ENCODE data around the gene ZNF529.
A peak's percentile ranks its signal among the peaks of the same experiment; 100 is the strongest.
"Not testable (repeated sequence)": the region's sequence is repeated elsewhere in the genome, so short reads cannot be mapped to it uniquely, and the experiment has no call there.

ZNF529 gene

GRCh38 chr19:36573020-36573894 lies at the start of gene ZNF529:
Gene ZNF529, minus strand, starts transcription at chr19:36573292. Its CDS starts 946 bp downstream, at chr19:36572346.
- DNase-seq = peak; percentile 93

DNA sequence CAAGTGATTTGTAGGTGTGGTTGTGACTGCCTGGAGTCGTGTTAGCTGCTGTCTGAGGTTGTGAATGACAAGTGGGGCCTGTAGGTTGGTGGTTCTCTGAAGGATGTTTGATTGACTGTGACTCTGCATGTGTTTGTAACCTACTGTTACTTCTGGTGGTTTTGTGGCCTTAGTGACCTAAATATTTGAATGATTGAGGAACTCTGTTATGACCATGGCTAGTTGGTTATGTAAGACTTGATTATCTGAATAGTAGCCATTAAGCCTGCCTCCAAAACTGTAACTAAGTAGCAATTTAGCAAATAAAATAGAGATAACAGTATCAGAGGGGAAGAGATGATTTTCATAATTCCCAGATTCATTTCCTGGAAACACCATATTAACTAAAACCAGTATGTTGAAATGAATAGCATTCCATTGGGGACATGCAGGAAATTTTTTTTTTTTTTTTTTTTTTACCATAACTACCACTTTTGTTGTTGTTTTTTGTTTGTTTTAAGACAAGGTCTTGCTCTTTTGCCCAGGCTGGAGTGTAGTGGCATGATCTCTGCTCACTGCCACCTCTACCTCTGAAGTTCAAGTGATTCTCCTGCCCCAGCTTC lies 32.9 kb upstream of the ZNF529 start:
- DNase-seq = no peak

GRCh38 chr19:36605101-36605876 lies 32.2 kb upstream of the ZNF529 start, which contains the start of gene ZNF382:
Gene ZNF382, plus strand, starts transcription at chr19:36605313. Its CDS starts 4,602 bp downstream, at chr19:36609915.
- DNase-seq = peak; percentile 96

- peak; percentile 91 for DNase-seq
Observed at GRCh38 chr19:36604656-36605100, 31.6 kb upstream of the ZNF529 start.

DNA sequence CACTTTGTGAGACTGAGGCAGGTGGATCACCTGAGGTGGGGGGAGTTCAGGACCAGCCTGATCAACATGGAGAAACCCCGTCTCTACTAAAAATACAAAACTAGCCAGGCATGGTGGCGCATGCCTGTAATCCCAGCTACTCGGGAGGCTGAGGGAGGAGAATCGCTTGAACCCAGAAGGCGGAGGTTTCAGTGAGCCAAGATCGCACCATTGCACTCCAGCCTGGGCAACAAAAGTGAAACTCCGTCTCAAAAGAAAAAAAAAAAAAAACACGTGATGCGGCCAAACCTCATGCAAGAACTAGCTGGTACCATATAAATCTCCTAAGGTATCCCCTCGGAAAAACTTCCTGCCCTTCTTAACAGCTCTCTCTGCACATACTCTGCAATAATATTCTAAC lies 29.6 kb upstream of the ZNF529 start:
- DNase-seq = not testable (repeated sequence)

GRCh38 chr19:36579255-36579654 lies 6.2 kb upstream of the ZNF529 start:
- DNase-seq = no peak

GRCh38 chr19:36577271-36577996 lies 4.3 kb upstream of the ZNF529 start:
- DNase-seq = no peak

- DNase-seq = no peak
Observed at GRCh38 chr19:36574741-36575140, 1.6 kb upstream of the ZNF529 start.

GRCh38 chr19:36573895-36574720 lies 1.0 kb upstream of the ZNF529 start:
- no peak for DNase-seq

- DNase-seq = no peak
Observed at GRCh38 chr19:36572593-36573019, 486 bp downstream of the ZNF529 start.

DNA sequence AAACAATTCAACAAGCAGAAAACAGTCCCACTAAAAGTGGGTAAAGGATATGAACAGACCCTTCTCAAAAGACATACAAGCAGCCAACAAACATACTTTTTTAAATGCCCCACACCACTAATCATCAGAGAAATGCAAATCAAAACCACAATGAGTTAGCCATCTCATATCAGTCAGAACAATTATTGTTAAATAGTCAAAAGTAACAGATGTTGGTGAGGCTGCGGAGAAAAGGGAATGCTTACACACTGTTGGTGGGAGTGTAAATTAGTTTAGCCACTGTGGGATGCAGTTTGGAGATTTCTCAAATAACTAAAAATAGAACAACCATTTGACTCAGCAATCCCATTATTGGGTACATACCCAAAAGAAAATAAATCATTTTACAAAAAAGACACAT lies 8.7 kb downstream of the ZNF529 start:
- no peak for DNase-seq

DNA sequence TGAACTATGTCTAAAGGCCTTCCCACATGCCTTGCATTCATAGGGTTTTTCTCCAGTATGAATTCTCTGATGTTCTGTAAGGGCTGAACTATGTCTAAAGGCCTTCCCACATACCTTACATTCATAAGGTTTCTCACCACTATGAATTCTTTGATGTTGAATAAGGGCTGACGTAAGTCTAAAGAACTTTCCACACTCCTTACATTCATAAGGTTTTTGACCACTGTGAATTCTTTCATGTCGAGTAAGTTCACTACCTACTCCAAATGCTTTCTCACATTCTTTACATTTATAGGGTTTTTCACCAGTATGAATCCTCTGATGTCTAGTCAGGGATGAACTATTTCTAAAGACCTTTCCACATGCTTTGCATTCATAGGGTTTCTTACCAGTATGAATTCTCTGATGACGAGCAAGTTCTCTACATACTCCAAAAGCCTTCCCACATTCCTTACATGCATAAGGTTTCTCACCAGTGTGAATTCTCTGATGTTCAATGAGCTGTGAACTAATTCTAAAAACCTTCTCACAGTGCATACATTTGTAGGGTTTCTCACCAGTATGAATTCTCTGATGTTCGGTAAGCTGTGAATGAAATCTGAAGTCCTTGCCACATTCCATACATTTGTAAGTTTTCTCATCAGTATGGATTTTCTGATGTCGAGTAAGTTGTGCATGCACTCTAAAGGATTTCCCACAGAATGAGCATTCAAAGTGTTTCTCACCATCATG lies 25.9 kb downstream of the ZNF529 start:
- no peak for DNase-seq

- DNase-seq = peak; percentile 63
Observed at GRCh38 chr19:36528921-36529518, 44.1 kb downstream of the ZNF529 start.

DNA sequence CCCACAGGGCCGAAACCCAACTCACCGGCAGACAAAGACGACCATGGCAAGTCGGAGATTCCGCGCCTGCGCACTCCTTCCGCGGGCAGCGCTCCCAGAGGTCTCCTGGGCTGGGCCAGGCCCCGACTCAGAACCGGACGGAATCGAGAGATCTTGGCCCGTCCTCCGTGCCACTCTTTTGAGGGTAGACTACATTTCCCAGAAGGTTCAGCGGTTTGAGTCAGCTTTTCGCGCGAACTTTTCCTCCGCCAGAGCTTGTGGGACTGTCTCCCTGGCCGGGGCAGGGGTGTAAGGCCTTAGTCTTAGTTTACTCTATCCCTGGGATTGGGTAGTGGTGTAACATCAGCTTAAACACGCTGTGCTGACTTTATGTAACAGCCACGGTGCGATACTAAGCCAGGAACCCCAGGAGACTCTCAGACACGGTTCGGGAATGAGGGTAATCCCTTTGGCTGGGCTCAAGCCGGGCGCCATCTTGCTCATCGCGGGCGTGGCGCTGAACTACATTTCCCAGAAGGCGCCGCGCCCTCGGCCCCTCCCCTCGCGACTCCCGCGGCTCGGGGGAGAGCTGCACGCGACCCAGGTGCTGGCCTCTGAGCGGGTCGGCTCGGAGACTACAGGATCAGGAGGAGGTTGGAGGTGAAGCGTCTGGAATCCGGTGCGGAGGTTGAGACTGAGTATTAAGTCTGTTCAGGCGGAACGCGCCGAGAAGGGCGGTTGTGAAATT lies 44.7 kb downstream of the ZNF529 start, which contains the start of gene ZNF260:
ZNF260 (minus strand) TSS at position 78 of the 727 bp plus-strand sequence. CDS start 13,033 bp downstream, outside the sequence.
- DNase-seq = peak; percentile 97

GRCh38 chr19:36527873-36528193 lies 45.3 kb downstream of the ZNF529 start:
- no peak for DNase-seq

GRCh38 chr19:36527341-36527740 lies 45.8 kb downstream of the ZNF529 start:
- no peak for DNase-seq

DNA sequence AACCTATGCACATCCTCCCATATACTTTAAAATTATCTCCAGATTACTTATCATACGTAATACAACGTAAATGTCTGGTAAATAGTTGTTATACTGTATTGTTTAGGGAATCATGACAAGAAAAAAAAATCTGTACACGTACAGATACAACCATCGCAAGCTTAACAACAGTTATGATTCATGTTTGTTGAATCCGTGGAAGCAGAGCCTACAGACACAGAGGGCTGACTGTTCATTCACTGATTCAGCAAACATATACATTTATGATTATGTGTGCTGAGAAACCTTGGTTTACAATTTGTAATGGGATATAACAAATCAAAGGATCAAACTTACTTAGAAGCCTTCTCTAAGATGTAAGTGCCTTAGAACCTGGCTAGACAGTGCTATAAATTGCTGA lies 46.5 kb downstream of the ZNF529 start:
- DNase-seq = no peak

- no peak for DNase-seq
Observed at GRCh38 chr19:36524617-36525016, 48.5 kb downstream of the ZNF529 start.

DNA sequence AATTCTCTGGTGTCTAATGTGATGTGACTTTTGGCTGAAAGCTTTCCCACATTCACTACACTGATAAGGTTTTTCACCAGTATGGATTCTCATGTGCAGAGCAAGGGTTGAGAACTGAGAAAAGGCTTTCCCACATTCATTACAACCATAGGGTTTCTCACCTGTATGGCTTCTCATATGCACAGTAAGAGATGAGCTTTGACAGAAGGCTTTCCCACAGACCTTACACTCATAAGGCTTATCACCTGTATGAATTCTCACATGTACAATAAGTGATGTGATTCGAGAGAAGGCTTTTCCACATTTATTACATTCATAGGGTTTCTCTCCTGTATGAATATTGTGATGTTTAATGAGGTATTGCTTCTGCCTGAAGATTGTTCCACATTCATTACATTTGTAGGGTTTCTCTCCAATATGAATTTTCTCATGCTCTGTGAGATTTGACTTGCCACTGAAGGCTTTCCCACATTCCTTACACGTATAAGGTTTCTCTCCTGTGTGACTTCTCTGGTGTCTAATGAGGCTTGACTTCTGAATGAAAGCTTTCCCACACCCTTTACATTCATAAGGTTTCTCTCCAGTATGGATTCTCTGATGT lies 59.0 kb downstream of the ZNF529 start:
- DNase-seq = no peak
